ENCODE results near the gene PHAF1. TPM values are rescaled to one million over a fixed set of nuclear protein-coding genes. Genes with fewer than 3 reads are reported as not detected.
A peak's percentile ranks its signal among the peaks of the same experiment; 100 is the strongest.

Gene PHAF1
- total and polyA plus RNA-seq, 2 of the 8 experiments (the other 6 are each of a cell fraction or from before 2014, with no cell fraction given): 18.6 to 26.4 TPM

GRCh38 chr16:67154578-67155294 lies 45.0 kb downstream of the PHAF1 start (continued):
- TF ChIP-seq NANOG (IDR thresholded peaks at IDR 0.05; ENCODE audit: insufficient read depth, low read depth, low read length, poor library complexity, severe bottlenecking) (no peak), ATF3 (IDR thresholded peaks at IDR 0.05; ENCODE audit: insufficient read depth, low read depth, low read length) (no peak), SRF (IDR thresholded peaks at IDR 0.05; ENCODE audit: low read depth, low read length) (no peak), TAF1 (IDR thresholded peaks at IDR 0.05; ENCODE audit: low read depth, low read length) (no peak), EZH2 (IDR thresholded peaks at IDR 0.05; ENCODE audit: low read depth, low read length, severe bottlenecking) (peak; percentile 52), CTCF (IDR thresholded peaks at IDR 0.05; ENCODE audit: control extremely low read depth in 1 of 3, insufficient read depth in 1 of 3, low read depth in 1 of 3, low read length in 3 of 3) (0 out of 4 replicates have a peak, but pooled peaks of 1 of the 3 experiments have one; percentile 5)

Measured in H1 (cell line).